Cardiac fibroblast (primary cell): ENCODE data around the gene CELF2.

Experiments used
- DNase-seq, 2 donors: peaks; one replicate each; pipeline versions ENCODE4 v3.0.0 to v3.0.0-alpha.2; 2010; ENCODE audit warnings: low read depth in 2 of 2
- H3K4me3 ChIP-seq, 2 donors: replicated peaks in 1 of 2; 1 replicate in 1 of 2; 2 replicates in 1 of 2; pipeline ENCODE4 v1.5.1; 2011; ENCODE audit warnings: low read depth in 2 of 2, low read length in 2 of 2, mild to moderate bottlenecking in 2 of 2, moderate library complexity in 1 of 2
- TF ChIP-seq, protein P1 (sequence below): IDR thresholded peaks from one replicate; pipeline ENCODE4 v1.5.1; 2011; ENCODE audit warnings: low read depth, mild to moderate bottlenecking, low read length, inconsistent platforms

Gene CELF2

GRCh38 chr10:11257440-11258090 is 239.9 kb downstream of the CELF2 start:
- H3K4me3 ChIP-seq: no peak overlapping the region
- no peak for DNase-seq
- TF ChIP-seq, protein P1, sequence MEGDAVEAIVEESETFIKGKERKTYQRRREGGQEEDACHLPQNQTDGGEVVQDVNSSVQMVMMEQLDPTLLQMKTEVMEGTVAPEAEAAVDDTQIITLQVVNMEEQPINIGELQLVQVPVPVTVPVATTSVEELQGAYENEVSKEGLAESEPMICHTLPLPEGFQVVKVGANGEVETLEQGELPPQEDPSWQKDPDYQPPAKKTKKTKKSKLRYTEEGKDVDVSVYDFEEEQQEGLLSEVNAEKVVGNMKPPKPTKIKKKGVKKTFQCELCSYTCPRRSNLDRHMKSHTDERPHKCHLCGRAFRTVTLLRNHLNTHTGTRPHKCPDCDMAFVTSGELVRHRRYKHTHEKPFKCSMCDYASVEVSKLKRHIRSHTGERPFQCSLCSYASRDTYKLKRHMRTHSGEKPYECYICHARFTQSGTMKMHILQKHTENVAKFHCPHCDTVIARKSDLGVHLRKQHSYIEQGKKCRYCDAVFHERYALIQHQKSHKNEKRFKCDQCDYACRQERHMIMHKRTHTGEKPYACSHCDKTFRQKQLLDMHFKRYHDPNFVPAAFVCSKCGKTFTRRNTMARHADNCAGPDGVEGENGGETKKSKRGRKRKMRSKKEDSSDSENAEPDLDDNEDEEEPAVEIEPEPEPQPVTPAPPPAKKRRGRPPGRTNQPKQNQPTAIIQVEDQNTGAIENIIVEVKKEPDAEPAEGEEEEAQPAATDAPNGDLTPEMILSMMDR: no peak

DNA sequence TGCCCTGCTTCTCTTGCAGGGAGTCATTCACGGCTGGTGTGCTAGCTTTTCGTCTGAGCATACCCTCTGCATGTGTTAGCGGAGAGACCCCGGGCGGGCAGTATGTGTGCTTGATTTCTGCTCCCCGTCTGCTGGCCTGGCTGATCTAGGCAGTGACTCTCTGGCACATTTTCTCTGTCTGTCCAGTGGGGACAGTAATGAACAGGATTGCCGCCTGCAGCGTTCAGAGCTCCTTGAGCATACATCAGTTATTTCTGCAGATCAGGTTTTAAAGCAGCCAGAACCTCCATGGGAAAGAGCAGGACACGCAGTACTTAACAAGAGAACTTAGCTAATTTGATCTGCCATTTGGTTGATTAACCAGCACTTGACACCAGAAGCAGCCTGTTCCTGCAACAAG is 242.5 kb downstream of the CELF2 start:
- no peak overlapping the region for H3K4me3 ChIP-seq
- no peak for DNase-seq
- TF ChIP-seq, protein P1: no peak

DNA sequence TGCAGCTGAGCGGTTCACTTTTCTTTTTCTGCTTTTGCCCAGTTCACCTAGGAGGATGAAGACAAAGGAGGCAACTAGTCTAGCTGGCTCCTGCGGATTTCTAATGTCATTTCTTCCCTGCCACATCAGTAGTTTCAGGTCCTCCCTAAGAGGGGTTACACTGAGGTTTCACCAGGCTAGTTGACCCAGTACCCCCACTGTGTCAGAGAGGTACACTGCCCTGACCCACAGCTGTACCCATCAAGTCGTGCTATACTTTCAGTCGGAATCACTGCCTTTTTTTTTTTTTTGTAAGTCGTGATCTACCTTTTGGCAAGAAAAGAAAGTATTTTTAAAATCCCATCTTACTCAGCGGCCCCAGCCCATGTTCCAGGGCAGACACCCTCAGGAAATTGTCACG is 243.5 kb downstream of the CELF2 start:
- no peak overlapping the region for H3K4me3 ChIP-seq
- no peak for DNase-seq
- TF ChIP-seq, protein P1: no peak

- no peak for DNase-seq
- no peak overlapping the region for H3K4me3 ChIP-seq
- TF ChIP-seq, protein P1: no peak
Measured at GRCh38 chr10:11261687-11262493, 244.2 kb downstream of the CELF2 start.

DNA sequence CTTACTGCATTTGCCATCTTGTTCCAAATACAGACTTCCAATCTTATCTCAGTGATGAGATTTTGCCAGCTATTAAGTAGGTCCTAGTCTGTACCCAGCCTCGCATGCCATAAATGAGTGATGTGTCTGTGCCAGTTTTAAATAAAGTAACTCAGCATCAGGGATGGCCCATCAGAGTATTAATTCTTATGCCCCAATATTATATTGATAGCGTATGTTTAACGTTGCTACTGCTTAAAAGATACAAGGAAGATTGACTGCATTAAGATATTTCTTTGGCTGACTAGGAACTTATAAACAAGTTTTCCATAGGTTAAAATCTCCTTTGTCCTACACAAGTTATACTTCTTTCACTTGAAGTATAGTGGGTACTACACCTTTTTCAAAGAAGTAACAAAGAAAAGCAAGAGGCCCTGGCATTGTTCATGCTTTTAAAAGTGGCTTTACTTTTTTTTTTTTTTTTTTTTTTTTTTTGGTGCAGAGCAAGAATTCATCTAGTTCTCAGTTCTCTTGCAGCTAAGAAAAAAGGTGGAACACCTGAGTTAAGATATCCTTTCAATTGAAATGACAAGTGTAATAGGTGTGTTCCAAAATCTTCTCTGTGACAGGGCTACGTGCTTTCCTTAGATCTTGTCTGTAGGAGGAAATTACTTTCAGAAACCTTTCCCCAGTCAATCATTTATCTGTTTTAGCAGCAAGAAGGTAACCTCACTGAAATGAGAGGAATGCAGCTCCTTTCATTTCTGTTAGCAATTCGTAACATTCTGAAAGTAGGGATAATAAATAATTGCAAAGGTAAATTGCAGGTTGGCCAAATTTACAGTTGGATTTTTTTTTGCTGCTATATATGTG is 245.0 kb downstream of the CELF2 start:
- no peak overlapping the region for H3K4me3 ChIP-seq
- DNase-seq: no peak
- TF ChIP-seq, protein P1: no peak

- H3K4me3 ChIP-seq: no peak overlapping the region
- no peak for DNase-seq
- TF ChIP-seq, protein P1: no peak
Measured at GRCh38 chr10:11263767-11264166, 246.1 kb downstream of the CELF2 start.
